Measurements from ENCODE around the gene MRTFB. TPM values are rescaled to one million over a fixed set of nuclear protein-coding genes. Genes with fewer than 3 reads are reported as not detected.

MRTFB gene
- total and polyA plus RNA-seq, 11 donors, result 8.0 to 38.3 (median 25.3) TPM

DNA sequence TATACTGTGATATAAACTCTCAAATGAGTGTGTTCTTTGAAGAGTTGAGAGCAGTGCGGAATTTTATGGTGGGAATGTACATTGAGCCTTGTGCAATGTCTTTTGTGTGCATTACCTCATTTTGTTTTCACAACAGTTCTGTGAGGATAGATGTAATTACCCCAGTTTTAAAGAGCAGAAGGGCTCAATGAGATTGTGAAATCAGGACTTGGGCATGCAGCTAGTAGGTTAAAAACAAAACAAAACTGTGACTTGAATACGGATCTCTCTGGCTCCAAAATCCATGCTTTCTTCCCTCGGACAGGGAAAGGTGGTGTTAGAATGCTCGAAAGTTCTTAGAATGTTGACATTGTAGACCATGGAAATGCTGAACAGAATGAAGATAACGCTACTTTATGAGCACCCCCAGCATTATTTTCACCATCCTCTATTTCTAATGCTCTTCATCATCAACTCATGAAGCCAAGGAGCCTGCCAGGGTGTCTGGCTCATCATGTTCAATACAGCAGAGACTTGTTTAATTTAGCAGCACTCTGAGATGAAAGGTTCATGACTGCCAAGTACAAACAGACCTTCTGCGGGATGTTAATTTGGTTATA is 17.1 kb downstream of the MRTFB start:
- 68 to 84% (median 81%) methylated on average over 6 of the region's 6 CpGs for WGBS, 4 donors
- intact Hi-C loops (cut with DNase I), result loop anchor here in 3 of 10 donors (5.0 to 10.0 kb wide), 2 partner anchors 97 to 99 kb away; no protein-coding TSS in a partner anchor
- H3K4me1 ChIP-seq, result peaks cover 0 to 59% (median 25%) of the 10 kb centered on the region in 12 donors
- H3K4me3 ChIP-seq, result no peak overlapping the region
- no peaks in the 10 kb centered on the region for H3K9me3 ChIP-seq
- DNase-seq (peak in 1 of 5 donors; percentile 41), ATAC-seq (peak; percentile 72 to 87 (median 81))
- H3K36me3 ChIP-seq, result peaks cover 0 to 4% (median 0%) of the 10 kb centered on the region in 9 donors
- TF ChIP-seq POLR2A (IDR thresholded peaks at IDR 0.05), result no peak
- TF ChIP-seq CTCF (IDR thresholded peaks at IDR 0.05), result no peak
- H3K27ac ChIP-seq, result peak overlapping the region in 2 of 12 donors; percentile 12 to 55
- H3K27me3 ChIP-seq, result no peaks in the 10 kb centered on the region

- Histone ChIP-seq H3K9me3 (no peaks in the 10 kb centered on the region), H3K4me1 (peaks cover 0 to 62% (median 25%) of the 10 kb centered on the region in 12 donors), H3K36me3 (peaks cover 0 to under 1% (median 0%) of the 10 kb centered on the region in 9 donors), H3K27me3 (no peaks in the 10 kb centered on the region), H3K27ac (peak overlapping the region in 1 of 12 donors; percentile 47), H3K4me3 (no peak overlapping the region)
- intact Hi-C loops (cut with DNase I), result loop anchor here in 3 of 10 donors (5.0 to 10.0 kb wide), 2 partner anchors 95 to 98 kb away; no protein-coding TSS in a partner anchor
- no peak for ATAC-seq
- 81 to 97% (median 87%) methylated on average over 1 of the region's 1 CpG for WGBS, 4 donors
- TF ChIP-seq POLR2A (IDR thresholded peaks at IDR 0.05) (no peak), CTCF (IDR thresholded peaks at IDR 0.05) (no peak)
- no peak for DNase-seq
Measured at GRCh38 chr16:14089283-14089823, 18.2 kb downstream of the MRTFB start.

DNA sequence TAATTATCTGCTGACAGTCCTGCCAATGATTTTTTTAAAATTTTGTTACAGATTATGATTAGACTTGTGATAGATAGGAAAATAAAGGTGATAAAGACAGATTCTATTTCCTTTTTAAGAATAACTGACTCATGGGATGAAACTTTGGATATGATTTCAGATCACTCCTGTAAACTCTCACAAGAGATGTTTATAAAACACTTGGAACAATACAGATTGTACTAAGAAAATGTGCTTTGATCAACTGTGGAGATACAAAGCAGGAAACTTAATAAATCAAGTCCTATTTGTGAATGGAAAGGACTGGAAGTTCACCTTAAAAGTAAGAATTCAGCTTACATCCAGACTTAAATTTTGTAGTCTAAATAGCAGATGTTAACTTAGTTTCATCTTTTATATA is 21.4 kb downstream of the MRTFB start:
- Histone ChIP-seq H3K9me3 (no peaks in the 10 kb centered on the region), H3K4me1 (peaks cover 0 to 68% (median 24%) of the 10 kb centered on the region in 12 donors), H3K36me3 (peaks cover 0 to 5% (median 0%) of the 10 kb centered on the region in 9 donors), H3K27me3 (no peaks in the 10 kb centered on the region), H3K27ac (peak overlapping the region in 1 of 12 donors; percentile 47), H3K4me3 (no peak overlapping the region)
- DNase-seq, result no peak
- intact Hi-C loops (cut with DNase I), result no loop called here
- no peak for ATAC-seq
- no peak for TF ChIP-seq POLR2A (IDR thresholded peaks at IDR 0.05)
- no peak for TF ChIP-seq CTCF (IDR thresholded peaks at IDR 0.05)

- Histone ChIP-seq H3K4me3 (no peak overlapping the region), H3K9me3 (no peaks in the 10 kb centered on the region), H3K27me3 (no peaks in the 10 kb centered on the region), H3K27ac (no peak overlapping the region), H3K4me1 (peaks cover 2 to 49% (median 19%) of the 10 kb centered on the region in 12 donors), H3K36me3 (peaks cover 0 to 5% (median 0%) of the 10 kb centered on the region in 9 donors)
- no peak for TF ChIP-seq POLR2A (IDR thresholded peaks at IDR 0.05)
- no peak for TF ChIP-seq CTCF (IDR thresholded peaks at IDR 0.05)
- 94 to 97% (median 96%) methylated on average over 9 of the region's 9 CpGs for WGBS, 4 donors
- intact Hi-C loops (cut with DNase I), result no loop called here
- DNase-seq, result no peak
- no peak for ATAC-seq
Measured at GRCh38 chr16:14095883-14096551, 24.9 kb downstream of the MRTFB start.
